ENCODE data around the gene CABP7.

The CABP7 gene

GRCh38 chr22:29702931-29703501, 16.8 kb upstream of the CABP7 start:
- DNase-seq = no peak

- DNase-seq = no peak
These were observed 16.1 kb upstream of the CABP7 start for GRCh38 chr22:29703569-29704195.

GRCh38 chr22:29704528-29705285, 15.1 kb upstream of the CABP7 start:
- no peak for DNase-seq

- DNase-seq = no peak
These were observed 14.2 kb upstream of the CABP7 start for GRCh38 chr22:29705651-29706050.

- DNase-seq = no peak
These were observed 13.3 kb upstream of the CABP7 start for GRCh38 chr22:29706486-29706885.

- DNase-seq = no peak
These were observed 12.8 kb upstream of the CABP7 start for GRCh38 chr22:29707010-29707409.

GRCh38 chr22:29707471-29707870, 12.3 kb upstream of the CABP7 start:
- no peak for DNase-seq

- DNase-seq = no peak
These were observed 9.6 kb upstream of the CABP7 start for GRCh38 chr22:29710193-29710592.

GRCh38 chr22:29710922-29711593, 8.7 kb upstream of the CABP7 start:
- DNase-seq = no peak

- DNase-seq = no peak
These were observed 7.7 kb upstream of the CABP7 start for GRCh38 chr22:29712119-29712518.

- no peak for DNase-seq
These were observed 6.6 kb upstream of the CABP7 start for GRCh38 chr22:29713156-29713727.

- no peak for DNase-seq
These were observed 4.6 kb upstream of the CABP7 start for GRCh38 chr22:29715240-29715639.

- DNase-seq = no peak
These were observed 4.1 kb upstream of the CABP7 start for GRCh38 chr22:29715705-29716104.

GRCh38 chr22:29716814-29717545, 2.8 kb upstream of the CABP7 start:
- peak; percentile 9 for DNase-seq

GRCh38 chr22:29717789-29718188, 2.0 kb upstream of the CABP7 start:
- DNase-seq = no peak

GRCh38 chr22:29718949-29719898, 579 bp upstream of the CABP7 start:
- no peak for DNase-seq

- no peak for DNase-seq
These were observed 1.1 kb downstream of the CABP7 start for GRCh38 chr22:29720811-29721323.

- no peak for DNase-seq
These were observed 2.3 kb downstream of the CABP7 start for GRCh38 chr22:29722151-29722550.

- DNase-seq = no peak
These were observed 2.8 kb downstream of the CABP7 start for GRCh38 chr22:29722587-29722986.

- DNase-seq = no peak
These were observed 4.0 kb downstream of the CABP7 start for GRCh38 chr22:29723766-29724165.

- DNase-seq = no peak
These were observed 5.0 kb downstream of the CABP7 start for GRCh38 chr22:29724843-29725242.

Data from activated naive CD4-positive, alpha-beta T cell treated with Interleukin-2 at 50 U/mL for 16 hours (primary cell).